Liver (tissue), 9 donors: Measurements from ENCODE around the gene FADS2. TPM values are rescaled to one million over a fixed set of nuclear protein-coding genes. Genes with fewer than 3 reads are reported as not detected.

Experiments used
- DNase-seq: peaks from one replicate; pipeline ENCODE4 v3.0.0-alpha.2; 2017; ENCODE audit warnings: low spot score
- H3K27ac ChIP-seq, 2 donors: one replicate each; pipeline ENCODE4 v1.7.0; 2013; ENCODE audit warnings: inconsistent platforms in 2 of 2, low read length in 2 of 2, control low read depth in 1 of 2, low read depth in 1 of 2, mild to moderate bottlenecking in 1 of 2
- H3K27me3 ChIP-seq, 4 donors: one replicate each; pipeline versions ENCODE4 v1.6.1 to v1.7.0; 2013; ENCODE audit warnings: low read length in 3 of 4, inconsistent platforms in 1 of 4, mild to moderate bottlenecking in 1 of 4, moderate library complexity in 1 of 4; ENCODE audit not compliant: control insufficient read depth in 4 of 4, insufficient read depth in 4 of 4
- H3K36me3 ChIP-seq, 4 donors: one replicate each; pipeline versions ENCODE4 v1.6.1 to v1.7.0; 2013; ENCODE audit warnings: low read length in 3 of 4, mild to moderate bottlenecking in 3 of 4, low read depth in 1 of 4, moderate library complexity in 1 of 4; ENCODE audit not compliant: control insufficient read depth in 4 of 4, insufficient read depth in 3 of 4
- H3K4me1 ChIP-seq, 4 donors: one replicate each; pipeline versions ENCODE4 v1.6.1 to v1.7.0; 2013; ENCODE audit warnings: low read length in 3 of 4, mild to moderate bottlenecking in 3 of 4, moderate library complexity in 1 of 4; ENCODE audit not compliant: control insufficient read depth in 4 of 4, insufficient read depth in 4 of 4
- H3K4me3 ChIP-seq, 3 donors: one replicate each; pipeline versions ENCODE4 v1.6.1 to v1.7.0; 2013; ENCODE audit warnings: low read length in 3 of 3, control low read depth in 1 of 3, low read depth in 1 of 3, mild to moderate bottlenecking in 1 of 3
- H3K9ac ChIP-seq, 2 donors: one replicate each; pipeline ENCODE4 v1.7.0; 2013; ENCODE audit warnings: low read length in 2 of 2, mild to moderate bottlenecking in 2 of 2, moderate library complexity in 2 of 2, control low read depth in 1 of 2, low read depth in 1 of 2
- H3K9me3 ChIP-seq, 4 donors: one replicate each; pipeline versions ENCODE4 v1.6.1 to v1.7.0; 2013; ENCODE audit warnings: low read length in 3 of 4; ENCODE audit not compliant: control insufficient read depth in 4 of 4
- EGR1 ChIP-seq, 2 donors: IDR thresholded peaks; 2 replicates each; pipeline ENCODE4 v1.6.1; 2016 to 2018; ENCODE audit warnings: antibody characterized with exemption in 2 of 2, low read depth in 2 of 2
- FOXA1 ChIP-seq: IDR thresholded peaks from 2 replicates; pipeline ENCODE4 v1.6.1; 2016; ENCODE audit warnings: antibody characterized with exemption
- FOXA2 ChIP-seq: IDR thresholded peaks from 2 replicates; pipeline ENCODE4 v1.6.1; 2016; ENCODE audit warnings: antibody characterized with exemption
- GABPA ChIP-seq, 2 donors: IDR thresholded peaks in 1 of 2; conservative IDR thresholded peaks in 1 of 2; 2 replicates each; pipeline ENCODE4 v1.6.1; 2016; ENCODE audit warnings: antibody characterized with exemption in 2 of 2, mild to moderate bottlenecking in 1 of 2, moderate library complexity in 1 of 2
- HNF4A ChIP-seq, 2 donors: conservative IDR thresholded peaks; 2 replicates each; pipeline ENCODE4 v1.6.1; 2016; ENCODE audit warnings: antibody characterized with exemption in 2 of 2, mild to moderate bottlenecking in 2 of 2
- HNF4G ChIP-seq: IDR thresholded peaks from 2 replicates; pipeline ENCODE4 v1.6.1; 2016; ENCODE audit warnings: antibody characterized with exemption
- JUND ChIP-seq, 2 donors: IDR thresholded peaks; 2 replicates each; pipeline ENCODE4 v1.6.1; 2016; ENCODE audit warnings: antibody characterized with exemption in 2 of 2
- NR2F2 ChIP-seq: IDR thresholded peaks from 2 replicates; pipeline ENCODE4 v1.6.1; 2016; ENCODE audit warnings: antibody characterized with exemption
- RAD21 ChIP-seq, 2 donors: IDR thresholded peaks; 2 replicates each; pipeline ENCODE4 v1.6.1; 2016; ENCODE audit warnings: antibody characterized with exemption in 2 of 2, mild to moderate bottlenecking in 2 of 2
- RXRA ChIP-seq, 2 donors: IDR thresholded peaks; 2 replicates each; pipeline ENCODE4 v1.6.1; 2017 to 2018; ENCODE audit warnings: antibody characterized with exemption in 2 of 2, mild to moderate bottlenecking in 1 of 2
- SP1 ChIP-seq: IDR thresholded peaks from 2 replicates; pipeline ENCODE4 v1.6.1; 2018; ENCODE audit warnings: antibody characterized with exemption, mild to moderate bottlenecking
- TAF1 ChIP-seq: conservative IDR thresholded peaks from 2 replicates; pipeline ENCODE4 v1.6.1; 2016; ENCODE audit warnings: antibody characterized with exemption, mild to moderate bottlenecking
- YY1 ChIP-seq: IDR thresholded peaks from 2 replicates; pipeline ENCODE4 v1.6.1; 2016; ENCODE audit warnings: antibody characterized with exemption, mild to moderate bottlenecking
- WGBS: extraction: QIAGEN DNeasy Blood & Tissue Kit; methylation state at CpG from one replicate; pipeline ENCODE4 v1.1.7; 2013; 5-methylcytosine and 5-hydroxymethylcytosine counted together
- polyA plus RNA-seq, 2 donors: library from polyadenylated mRNA; stranded (reverse) in 1 of 2; unstranded in 1 of 2; fragments of 200-250 nt in 1 of 2; fragments of >200 nt in 1 of 2; fragmentation: Nextera tagmentation in 1 of 2; extraction: Ambion mirVana in 1 of 2; gene quantifications; one replicate each; pipeline versions ENCODE4 v1.2.1 to v1.2.3, GENCODE V29; 2013 to 2015
- total RNA-seq, 2 donors: library from RNA; depleted of rRNA; stranded (reverse); fragments of >200 nt; gene quantifications; one replicate each; pipeline ENCODE4 v1.2.3, GENCODE V29; 2014
- TF ChIP-seq, protein P1 (sequence below): IDR thresholded peaks from 2 replicates; pipeline ENCODE4 v1.6.1; 2016; ENCODE audit warnings: antibody characterized with exemption, mild to moderate bottlenecking
- TF ChIP-seq, protein P2 (sequence below): IDR thresholded peaks from 2 replicates; pipeline ENCODE4 v1.6.1; 2016; ENCODE audit warnings: antibody characterized with exemption
- TF ChIP-seq, protein P3 (sequence below): IDR thresholded peaks from 2 replicates; pipeline ENCODE4 v1.6.1; 2016; ENCODE audit warnings: antibody characterized with exemption
- TF ChIP-seq, protein P4 (sequence below): IDR thresholded peaks from 2 replicates; pipeline ENCODE4 v1.6.1; 2016; ENCODE audit warnings: antibody characterized with exemption
- TF ChIP-seq, protein P5 (sequence below): fragments of 150-350 bp; IDR thresholded peaks from 2 replicates; pipeline ENCODE4 v1.5.1; 2017; ENCODE audit warnings: improper control_type of control experiment, low read depth, low read length; ENCODE audit not compliant: missing input control
- donor health status: healthy.
- donor health status: healthy.
- donor health status: healthy.
- donor health status: healthy.
- donor health status: healthy.

The FADS2 gene
- total and polyA plus RNA-seq, 4 donors: 2.8 to 281 (median 84.9) TPM

DNA sequence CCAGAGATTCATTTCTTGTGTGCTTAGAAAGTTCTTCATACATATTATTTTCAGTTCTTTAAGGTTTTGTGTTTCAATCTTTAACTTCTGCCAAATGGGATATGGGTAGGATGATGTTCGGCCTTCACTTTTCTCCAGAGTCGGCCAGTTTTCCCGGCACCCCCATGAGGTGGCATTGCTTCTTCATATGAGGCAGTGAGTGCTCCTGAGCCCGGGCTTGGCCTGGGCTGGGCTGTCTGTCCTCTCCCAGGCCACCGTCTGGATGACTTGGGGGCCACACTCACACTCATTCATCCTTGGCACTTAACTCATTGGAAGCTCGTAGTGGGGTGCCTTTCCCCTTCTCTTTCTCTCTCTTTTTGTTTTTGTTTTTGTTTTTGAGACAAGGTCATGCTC lies 23.8 kb downstream of the FADS2 start:
- TF ChIP-seq TAF1: no peak
- no peak for TF ChIP-seq SP1
- TF ChIP-seq, protein P1, sequence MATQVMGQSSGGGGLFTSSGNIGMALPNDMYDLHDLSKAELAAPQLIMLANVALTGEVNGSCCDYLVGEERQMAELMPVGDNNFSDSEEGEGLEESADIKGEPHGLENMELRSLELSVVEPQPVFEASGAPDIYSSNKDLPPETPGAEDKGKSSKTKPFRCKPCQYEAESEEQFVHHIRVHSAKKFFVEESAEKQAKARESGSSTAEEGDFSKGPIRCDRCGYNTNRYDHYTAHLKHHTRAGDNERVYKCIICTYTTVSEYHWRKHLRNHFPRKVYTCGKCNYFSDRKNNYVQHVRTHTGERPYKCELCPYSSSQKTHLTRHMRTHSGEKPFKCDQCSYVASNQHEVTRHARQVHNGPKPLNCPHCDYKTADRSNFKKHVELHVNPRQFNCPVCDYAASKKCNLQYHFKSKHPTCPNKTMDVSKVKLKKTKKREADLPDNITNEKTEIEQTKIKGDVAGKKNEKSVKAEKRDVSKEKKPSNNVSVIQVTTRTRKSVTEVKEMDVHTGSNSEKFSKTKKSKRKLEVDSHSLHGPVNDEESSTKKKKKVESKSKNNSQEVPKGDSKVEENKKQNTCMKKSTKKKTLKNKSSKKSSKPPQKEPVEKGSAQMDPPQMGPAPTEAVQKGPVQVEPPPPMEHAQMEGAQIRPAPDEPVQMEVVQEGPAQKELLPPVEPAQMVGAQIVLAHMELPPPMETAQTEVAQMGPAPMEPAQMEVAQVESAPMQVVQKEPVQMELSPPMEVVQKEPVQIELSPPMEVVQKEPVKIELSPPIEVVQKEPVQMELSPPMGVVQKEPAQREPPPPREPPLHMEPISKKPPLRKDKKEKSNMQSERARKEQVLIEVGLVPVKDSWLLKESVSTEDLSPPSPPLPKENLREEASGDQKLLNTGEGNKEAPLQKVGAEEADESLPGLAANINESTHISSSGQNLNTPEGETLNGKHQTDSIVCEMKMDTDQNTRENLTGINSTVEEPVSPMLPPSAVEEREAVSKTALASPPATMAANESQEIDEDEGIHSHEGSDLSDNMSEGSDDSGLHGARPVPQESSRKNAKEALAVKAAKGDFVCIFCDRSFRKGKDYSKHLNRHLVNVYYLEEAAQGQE: no peak
- TF ChIP-seq YY1: no peak
- no peak for TF ChIP-seq NR2F2
- TF ChIP-seq, protein P2, sequence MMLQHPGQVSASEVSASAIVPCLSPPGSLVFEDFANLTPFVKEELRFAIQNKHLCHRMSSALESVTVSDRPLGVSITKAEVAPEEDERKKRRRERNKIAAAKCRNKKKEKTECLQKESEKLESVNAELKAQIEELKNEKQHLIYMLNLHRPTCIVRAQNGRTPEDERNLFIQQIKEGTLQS: no peak
- TF ChIP-seq, protein P3, sequence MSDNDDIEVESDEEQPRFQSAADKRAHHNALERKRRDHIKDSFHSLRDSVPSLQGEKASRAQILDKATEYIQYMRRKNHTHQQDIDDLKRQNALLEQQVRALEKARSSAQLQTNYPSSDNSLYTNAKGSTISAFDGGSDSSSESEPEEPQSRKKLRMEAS: no peak
- no peak for TF ChIP-seq EGR1 (IDR thresholded peaks at IDR 0.05; ENCODE audit: low read depth in 2 of 2)
- TF ChIP-seq HNF4A (conservative IDR thresholded peaks at IDR 0.05): no peak
- TF ChIP-seq, protein P4, sequence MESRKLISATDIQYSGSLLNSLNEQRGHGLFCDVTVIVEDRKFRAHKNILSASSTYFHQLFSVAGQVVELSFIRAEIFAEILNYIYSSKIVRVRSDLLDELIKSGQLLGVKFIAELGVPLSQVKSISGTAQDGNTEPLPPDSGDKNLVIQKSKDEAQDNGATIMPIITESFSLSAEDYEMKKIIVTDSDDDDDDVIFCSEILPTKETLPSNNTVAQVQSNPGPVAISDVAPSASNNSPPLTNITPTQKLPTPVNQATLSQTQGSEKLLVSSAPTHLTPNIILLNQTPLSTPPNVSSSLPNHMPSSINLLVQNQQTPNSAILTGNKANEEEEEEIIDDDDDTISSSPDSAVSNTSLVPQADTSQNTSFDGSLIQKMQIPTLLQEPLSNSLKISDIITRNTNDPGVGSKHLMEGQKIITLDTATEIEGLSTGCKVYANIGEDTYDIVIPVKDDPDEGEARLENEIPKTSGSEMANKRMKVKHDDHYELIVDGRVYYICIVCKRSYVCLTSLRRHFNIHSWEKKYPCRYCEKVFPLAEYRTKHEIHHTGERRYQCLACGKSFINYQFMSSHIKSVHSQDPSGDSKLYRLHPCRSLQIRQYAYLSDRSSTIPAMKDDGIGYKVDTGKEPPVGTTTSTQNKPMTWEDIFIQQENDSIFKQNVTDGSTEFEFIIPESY: no peak
- TF ChIP-seq FOXA1: no peak
- TF ChIP-seq JUND (IDR thresholded peaks at IDR 0.05): no peak
- TF ChIP-seq GABPA (IDR thresholded peaks at IDR 0.05 in 1 of 2, conservative IDR thresholded peaks at IDR 0.05 in 1 of 2): no peak
- no peak for TF ChIP-seq RXRA (IDR thresholded peaks at IDR 0.05)
- no peak for TF ChIP-seq RAD21 (IDR thresholded peaks at IDR 0.05)
- no peak for TF ChIP-seq FOXA2
- TF ChIP-seq, protein P5, sequence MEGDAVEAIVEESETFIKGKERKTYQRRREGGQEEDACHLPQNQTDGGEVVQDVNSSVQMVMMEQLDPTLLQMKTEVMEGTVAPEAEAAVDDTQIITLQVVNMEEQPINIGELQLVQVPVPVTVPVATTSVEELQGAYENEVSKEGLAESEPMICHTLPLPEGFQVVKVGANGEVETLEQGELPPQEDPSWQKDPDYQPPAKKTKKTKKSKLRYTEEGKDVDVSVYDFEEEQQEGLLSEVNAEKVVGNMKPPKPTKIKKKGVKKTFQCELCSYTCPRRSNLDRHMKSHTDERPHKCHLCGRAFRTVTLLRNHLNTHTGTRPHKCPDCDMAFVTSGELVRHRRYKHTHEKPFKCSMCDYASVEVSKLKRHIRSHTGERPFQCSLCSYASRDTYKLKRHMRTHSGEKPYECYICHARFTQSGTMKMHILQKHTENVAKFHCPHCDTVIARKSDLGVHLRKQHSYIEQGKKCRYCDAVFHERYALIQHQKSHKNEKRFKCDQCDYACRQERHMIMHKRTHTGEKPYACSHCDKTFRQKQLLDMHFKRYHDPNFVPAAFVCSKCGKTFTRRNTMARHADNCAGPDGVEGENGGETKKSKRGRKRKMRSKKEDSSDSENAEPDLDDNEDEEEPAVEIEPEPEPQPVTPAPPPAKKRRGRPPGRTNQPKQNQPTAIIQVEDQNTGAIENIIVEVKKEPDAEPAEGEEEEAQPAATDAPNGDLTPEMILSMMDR: no peak
- no peak for TF ChIP-seq HNF4G
- H3K9me3 ChIP-seq: no peaks in the 10 kb centered on the region
- DNase-seq: no peak
- H3K27me3 ChIP-seq: no peaks in the 10 kb centered on the region
- no peak overlapping the region for H3K27ac ChIP-seq
- no peak overlapping the region for H3K4me3 ChIP-seq
- H3K36me3 ChIP-seq: peaks cover 4 to 38% (median 25%) of the 10 kb centered on the region in 4 donors
- H3K4me1 ChIP-seq: no peaks in the 10 kb centered on the region
- 93% methylated on average over 6 of the region's 6 CpGs for WGBS
- no peak overlapping the region for H3K9ac ChIP-seq
